Stimulated activated CD4-positive, alpha-beta T cell treated with anti-CD3 and anti-CD28 coated beads, Interleukin-4, amount 100 ng/mL, for 1 hour (primary cell): ENCODE data around the gene CDH13.

Source experiments
- DNase-seq: peaks from one replicate; pipeline ENCODE4 v3.0.0-alpha.2; 2020

The CDH13 gene

GRCh38 chr16:82626791-82627261 lies at the start of gene CDH13:
Gene CDH13, plus strand, starts transcription at chr16:82626969.
- DNase-seq, result no peak

DNA sequence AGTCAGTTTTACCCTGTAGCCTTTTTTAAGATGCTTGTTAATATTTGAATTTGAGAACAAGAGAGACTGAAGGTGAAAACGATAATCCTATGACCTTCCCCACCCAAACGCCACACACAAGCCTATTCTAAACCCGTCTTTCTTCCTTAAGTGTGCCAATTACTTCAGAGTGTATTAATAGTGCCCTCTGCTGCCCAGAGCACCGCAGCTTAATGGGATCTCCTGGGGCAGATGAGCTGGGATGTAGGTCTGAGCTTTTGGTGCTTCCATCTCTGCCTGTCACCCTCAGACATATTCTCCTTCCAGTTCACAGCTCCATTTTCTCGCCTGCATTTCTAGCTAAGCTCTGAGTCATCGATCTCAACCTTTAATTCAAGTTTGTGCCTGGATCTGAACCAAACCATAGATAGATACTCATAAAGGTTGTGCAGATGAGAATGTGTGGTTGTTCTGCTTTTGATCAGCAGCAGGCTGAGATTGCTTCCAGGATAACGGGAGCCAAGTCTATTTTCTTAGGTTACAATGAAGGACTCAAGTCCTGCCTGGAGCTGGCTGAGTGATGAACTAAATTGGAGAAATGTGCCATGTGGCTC lies 46.4 kb upstream of the CDH13 start:
- DNase-seq, result no peak

- DNase-seq, result no peak
Measured at GRCh38 chr16:82582975-82583374, 43.8 kb upstream of the CDH13 start.

DNA sequence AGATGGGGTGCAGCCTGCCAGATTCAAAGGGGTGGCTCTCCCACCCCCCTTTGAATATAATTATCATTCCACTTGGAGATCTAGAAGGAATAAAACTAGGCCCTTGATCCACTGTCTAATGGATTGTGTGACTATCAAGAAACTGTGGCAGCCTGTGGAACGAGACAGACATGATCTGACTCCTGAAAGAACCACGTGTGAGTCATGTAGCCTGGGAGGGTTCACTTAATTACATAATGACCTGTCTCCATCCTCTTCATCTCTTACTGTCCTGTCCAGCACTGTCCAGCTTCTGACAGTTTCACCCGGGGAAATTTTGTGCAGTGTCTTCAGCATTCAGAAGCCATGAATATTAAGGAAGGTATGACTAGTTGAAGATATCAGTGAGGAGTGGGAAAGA lies 43.3 kb upstream of the CDH13 start:
- DNase-seq, result no peak

GRCh38 chr16:82584553-82585152 lies 42.1 kb upstream of the CDH13 start:
- DNase-seq, result no peak

DNA sequence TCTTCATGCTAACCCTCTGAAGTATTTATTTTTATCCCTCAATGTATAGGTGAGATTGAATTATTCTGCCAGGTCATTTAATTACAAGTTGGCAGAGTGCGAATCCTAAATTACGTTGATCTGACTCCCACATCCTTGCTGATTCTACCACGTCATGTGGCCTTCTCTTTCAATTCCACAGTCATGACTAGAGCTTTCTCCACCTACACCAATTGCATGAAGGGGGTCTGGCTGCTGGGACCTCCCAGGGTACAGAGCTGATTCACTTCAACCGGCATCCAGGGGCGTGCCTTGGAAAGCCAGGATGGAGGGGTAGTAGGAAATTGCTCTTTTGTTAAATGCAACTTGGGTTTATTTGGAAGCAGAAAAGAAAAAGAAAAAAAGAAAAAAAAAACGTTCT lies 41.1 kb upstream of the CDH13 start:
- no peak for DNase-seq

- no peak for DNase-seq
Measured at GRCh38 chr16:82586130-82586529, 40.6 kb upstream of the CDH13 start.

- DNase-seq, result no peak
Measured at GRCh38 chr16:82587289-82587688, 39.5 kb upstream of the CDH13 start.

DNA sequence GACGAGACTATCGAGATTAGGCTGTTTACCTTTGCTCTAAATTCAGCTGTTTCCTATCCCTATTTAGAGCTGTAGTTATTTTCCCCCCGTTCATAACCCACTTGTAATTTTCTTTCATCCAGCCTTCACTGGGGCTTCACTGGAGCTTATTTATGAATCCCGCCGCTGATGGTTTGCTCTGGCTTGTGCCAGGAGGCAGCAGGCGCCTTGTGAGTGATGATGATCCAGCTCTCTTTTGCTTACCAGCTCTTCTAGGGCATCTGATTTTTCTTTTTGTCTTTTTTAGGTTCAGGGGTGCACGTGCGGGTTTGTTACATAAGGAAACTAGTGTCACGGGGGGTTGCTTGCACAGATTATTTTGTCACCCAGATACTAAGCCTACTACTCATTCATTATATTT lies 37.4 kb upstream of the CDH13 start:
- no peak for DNase-seq

GRCh38 chr16:82594114-82594513 lies 32.7 kb upstream of the CDH13 start:
- no peak for DNase-seq

DNA sequence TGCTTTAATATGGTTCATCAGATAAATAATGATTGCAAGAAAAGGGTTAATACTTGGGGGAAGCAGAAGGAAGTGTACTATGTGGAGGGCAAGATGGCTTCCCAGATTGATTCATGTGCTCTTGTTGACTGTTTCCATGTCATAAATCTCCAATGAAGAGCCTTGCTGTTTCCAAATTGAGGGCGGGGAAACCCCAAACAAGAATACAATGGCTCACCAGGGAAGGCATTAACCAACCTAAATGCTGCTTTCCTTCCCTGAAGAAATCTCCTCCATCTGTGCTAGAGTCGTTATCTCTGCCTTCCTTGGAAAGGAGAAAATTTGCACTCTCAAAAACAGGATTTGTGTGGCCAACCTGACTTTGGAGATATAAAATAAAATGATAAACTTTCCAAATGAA lies 28.0 kb upstream of the CDH13 start:
- DNase-seq, result no peak

DNA sequence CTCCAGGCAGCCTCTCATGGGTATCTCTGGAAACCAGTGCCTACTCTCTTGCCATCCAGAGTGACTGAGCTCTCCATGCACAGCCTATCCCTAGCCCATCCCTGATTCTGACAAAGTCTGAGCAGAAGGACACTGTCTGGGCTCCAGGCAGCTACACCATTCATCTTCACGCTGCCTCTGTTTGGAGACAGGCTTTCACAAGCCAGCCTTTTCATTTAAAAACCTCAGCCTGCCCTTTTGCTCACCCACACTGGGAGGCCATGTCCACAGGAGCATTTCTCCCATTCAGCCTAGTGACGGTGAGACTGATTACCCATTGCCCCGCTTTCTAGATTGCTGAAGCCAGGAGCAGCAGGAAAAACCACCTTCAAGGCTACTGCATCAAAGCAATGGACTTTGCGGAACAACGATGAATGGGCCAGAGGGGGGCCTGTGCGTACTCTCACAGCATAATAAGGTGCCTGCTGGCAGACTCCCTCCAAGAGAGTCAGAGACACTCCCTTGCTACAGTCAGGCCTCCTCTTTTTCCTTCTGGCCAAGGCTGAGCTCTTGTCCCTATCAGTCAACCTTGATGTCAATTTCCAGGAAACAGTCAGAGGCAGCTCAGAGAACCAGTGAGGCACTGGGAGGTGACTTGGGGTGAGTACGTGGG lies 24.7 kb upstream of the CDH13 start:
- no peak for DNase-seq

DNA sequence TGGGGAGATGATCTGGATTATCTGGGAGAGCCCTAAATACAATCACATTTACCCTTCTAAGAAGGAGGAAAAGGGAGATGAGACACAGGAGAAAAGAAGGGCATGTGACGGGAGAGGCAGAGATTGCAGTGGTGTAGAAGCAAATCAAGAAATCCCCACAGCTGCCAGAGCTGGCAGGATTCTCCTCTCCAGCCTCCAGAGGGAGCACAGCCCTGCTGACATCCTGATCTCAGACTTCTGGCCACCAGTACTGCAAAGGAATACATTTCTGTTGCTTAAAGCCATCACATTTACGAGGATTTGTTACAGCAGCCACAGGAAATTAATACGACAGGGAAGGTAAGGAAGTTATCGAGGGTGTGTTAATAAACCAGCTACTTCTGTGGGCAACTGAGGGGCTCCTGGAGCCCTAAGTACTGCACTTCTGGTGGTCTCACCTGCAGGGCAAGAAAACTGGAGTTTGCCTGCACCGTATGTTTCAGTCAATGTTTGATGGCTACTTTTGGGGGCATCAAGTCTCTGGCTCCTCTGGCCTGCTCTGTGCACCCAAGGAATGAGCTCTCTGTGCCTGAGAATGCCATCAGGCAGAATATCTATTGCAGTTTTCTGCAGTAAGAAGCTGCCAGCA lies 22.9 kb upstream of the CDH13 start:
- DNase-seq, result no peak

- DNase-seq, result no peak
Measured at GRCh38 chr16:82605076-82605475, 21.7 kb upstream of the CDH13 start.

GRCh38 chr16:82605863-82606620 lies 20.7 kb upstream of the CDH13 start:
- DNase-seq, result no peak

DNA sequence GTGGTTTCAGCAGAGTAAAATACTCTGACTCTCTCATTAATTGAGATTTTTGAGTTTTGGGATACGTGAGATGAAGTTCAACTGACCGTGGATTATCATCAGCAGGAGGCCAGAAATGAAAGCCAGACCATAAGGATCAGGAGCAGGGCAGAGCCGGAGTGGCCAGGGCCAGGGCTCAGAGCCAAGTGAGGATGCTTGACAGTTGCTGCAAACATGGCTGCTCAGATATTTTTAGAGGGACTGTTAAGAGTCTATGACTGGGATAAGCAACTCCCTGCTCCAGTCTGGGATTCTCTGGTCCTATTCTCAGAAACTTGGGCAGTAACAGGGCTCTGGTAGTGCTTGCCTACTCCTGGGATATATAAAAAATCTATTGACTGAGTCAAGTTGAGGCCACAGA lies 17.6 kb upstream of the CDH13 start:
- DNase-seq, result no peak

GRCh38 chr16:82612263-82612662 lies 14.5 kb upstream of the CDH13 start:
- no peak for DNase-seq

GRCh38 chr16:82616356-82616755 lies 10.4 kb upstream of the CDH13 start:
- DNase-seq, result no peak

DNA sequence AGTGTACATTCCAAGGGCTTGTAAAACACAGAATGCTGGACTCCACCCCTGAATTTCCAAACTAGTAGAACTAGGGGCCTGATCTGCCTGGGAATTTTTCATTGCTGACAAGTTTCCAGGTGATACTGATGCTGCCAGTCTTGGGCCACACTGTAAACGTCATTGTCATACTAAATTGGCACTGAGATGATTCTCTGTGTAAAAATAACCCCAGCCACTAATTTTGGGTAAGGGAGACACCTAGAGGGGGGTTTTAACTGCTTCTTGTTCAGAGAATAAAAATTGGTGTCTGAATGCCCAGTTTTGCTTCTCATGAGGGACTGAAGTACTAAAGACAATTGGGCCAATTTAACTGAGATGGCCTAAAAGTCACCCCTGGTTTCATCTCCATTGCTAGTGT lies 5.0 kb upstream of the CDH13 start:
- no peak for DNase-seq

DNA sequence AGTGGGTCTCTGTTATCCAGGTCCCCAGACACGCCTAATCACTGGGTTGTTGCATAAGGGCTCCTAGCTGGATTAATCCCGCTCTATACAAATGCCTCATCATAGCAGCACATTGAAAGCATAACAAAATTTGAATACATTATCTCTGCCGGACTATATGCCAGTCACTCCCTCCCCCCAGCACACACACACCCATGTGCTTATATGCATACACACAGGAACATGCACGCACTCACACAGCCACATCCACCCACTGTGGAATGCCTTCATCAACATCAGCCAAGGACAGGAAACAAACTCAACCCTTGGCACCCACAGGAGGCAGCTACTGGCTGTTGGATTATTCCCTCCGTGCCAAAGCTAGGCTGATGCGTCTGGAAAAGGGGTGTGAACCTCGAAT lies 3.5 kb upstream of the CDH13 start:
- DNase-seq, result no peak

DNA sequence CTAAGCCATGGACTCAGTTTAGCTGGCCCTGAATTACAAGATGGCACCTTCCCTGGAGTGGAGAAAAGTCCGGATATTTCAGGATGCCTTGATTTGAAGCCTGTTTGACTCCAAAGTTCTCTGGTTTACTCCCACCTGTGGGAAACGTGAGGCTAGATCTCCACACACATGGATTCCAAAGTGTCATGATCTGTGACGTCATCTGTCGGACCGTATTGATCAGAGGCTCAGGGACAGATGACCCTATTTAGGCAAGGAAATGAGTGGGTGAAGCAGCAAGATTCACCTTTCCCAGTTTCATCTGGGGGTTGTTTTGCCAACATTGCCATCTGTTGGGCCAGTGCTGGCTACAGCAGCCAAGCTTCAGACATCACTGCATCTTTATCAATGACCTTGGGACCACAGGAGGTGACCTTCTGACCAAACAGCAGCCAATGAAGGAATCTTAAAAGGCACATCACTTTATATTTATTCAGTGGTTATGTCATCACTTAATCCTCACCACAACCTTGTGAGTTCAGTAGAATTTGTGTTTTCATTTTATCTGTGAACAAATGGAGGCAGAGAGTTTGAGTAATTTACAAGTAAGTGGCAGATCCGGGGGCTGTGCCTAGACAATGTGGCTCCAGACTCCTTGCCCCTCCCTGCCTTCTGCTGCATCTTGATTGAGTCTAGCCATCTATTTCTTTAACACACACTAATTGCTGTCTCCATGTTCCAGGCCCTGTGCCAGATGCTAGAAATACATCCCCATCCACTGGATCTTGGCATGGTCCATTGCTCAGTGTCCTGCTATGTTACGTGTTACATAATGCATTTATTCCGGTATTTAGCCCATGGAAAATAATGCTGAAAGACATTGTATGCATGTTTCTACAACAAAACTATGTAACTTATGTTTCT lies 1.5 kb upstream of the CDH13 start:
- no peak for DNase-seq

GRCh38 chr16:82628088-82628423 lies 1.3 kb downstream of the CDH13 start:
- DNase-seq, result no peak
